HepG2 (cell line): ENCODE measurements around the gene THRA. TPM values are rescaled to one million over a fixed set of nuclear protein-coding genes. Genes with fewer than 3 reads are reported as not detected.

Experiments
- ARHGAP35 ChIP-seq: sonication (generic); formaldehyde crosslinking; IDR thresholded peaks from 2 replicates; pipeline ENCODE4 v1.9.0; 2022; ENCODE audit warnings: mild to moderate bottlenecking, inconsistent platforms, moderate library complexity, missing genetic modification reagents, borderline replicate concordance
- CREM ChIP-seq, 2 experiments: sonication (generic) in 1 of 2; formaldehyde crosslinking in 1 of 2; IDR thresholded peaks; 2 replicates each; pipeline versions ENCODE4 v1.4.0 to v1.6.1; 2016 to 2020; ENCODE audit warnings: antibody characterized with exemption in 1 of 2, mild to moderate bottlenecking in 1 of 2, missing genetic modification reagents in 1 of 2
- EP300 ChIP-seq, 3 experiments: sonication (generic) in 1 of 3; formaldehyde crosslinking in 1 of 3; IDR thresholded peaks; 2 replicates each; pipeline versions ENCODE4 v1.5.1 to v1.6.1; 2011 to 2020; ENCODE audit warnings: low read depth in 2 of 3, low read length in 2 of 3, borderline replicate concordance in 1 of 3, improper control_type of control experiment in 1 of 3, mild to moderate bottlenecking in 1 of 3, missing genetic modification reagents in 1 of 3, moderate library complexity in 1 of 3
- FIP1L1 ChIP-seq: fragments of 200-400 bp; formaldehyde crosslinking; IDR thresholded peaks from 2 replicates; pipeline ENCODE4 v1.6.1; 2018; ENCODE audit warnings: low read depth, mild to moderate bottlenecking, low read length, moderate library complexity, borderline replicate concordance; ENCODE audit not compliant: insufficient read depth
- GATAD1 ChIP-seq: IDR thresholded peaks from 2 replicates; pipeline ENCODE4 v1.6.1; 2016; ENCODE audit warnings: missing genetic modification reagents, missing compliant biosample characterization
- HMG20A ChIP-seq: IDR thresholded peaks from 2 replicates; pipeline ENCODE4 v1.6.1; 2016; ENCODE audit warnings: borderline replicate concordance
- KDM6A ChIP-seq: IDR thresholded peaks from 2 replicates; pipeline ENCODE4 v1.6.1; 2016; ENCODE audit warnings: low read depth
- NCOA2 ChIP-seq: sonication (generic); formaldehyde crosslinking; IDR thresholded peaks from 2 replicates; pipeline ENCODE4 v1.8.0; 2022; ENCODE audit warnings: inconsistent platforms
- NFIC ChIP-seq: IDR thresholded peaks from 2 replicates; pipeline ENCODE4 v1.6.1; 2012; ENCODE audit warnings: mild to moderate bottlenecking, low read length, inconsistent platforms
- REXO4 ChIP-seq: sonication (generic); formaldehyde crosslinking; IDR thresholded peaks from 2 replicates; pipeline ENCODE4 v1.8.0; 2022; ENCODE audit warnings: missing genetic modification reagents, mild to moderate bottlenecking, borderline replicate concordance
- RNF2 ChIP-seq: fragments of 450-650 bp; conservative IDR thresholded peaks from 2 replicates; pipeline ENCODE4 v1.6.1; 2016; ENCODE audit warnings: low read depth
- SNAPC2 ChIP-seq: sonication (generic); formaldehyde crosslinking; IDR thresholded peaks from 2 replicates; pipeline ENCODE4 v1.8.1; 2022; ENCODE audit warnings: mild to moderate bottlenecking, missing genetic modification reagents
- SOX6 ChIP-seq, 2 experiments: fragments of 450-650 bp in 1 of 2; sonication (generic) in 1 of 2; formaldehyde crosslinking in 1 of 2; IDR thresholded peaks; 2 replicates each; pipeline versions ENCODE4 v1.4.0 to v1.6.1; 2017 to 2020; ENCODE audit warnings: antibody characterized with exemption in 1 of 2, mild to moderate bottlenecking in 1 of 2, missing genetic modification reagents in 1 of 2
- TARDBP ChIP-seq: sonication (generic); formaldehyde crosslinking; IDR thresholded peaks from 2 replicates; pipeline ENCODE4 v1.8.0; 2022; ENCODE audit warnings: mild to moderate bottlenecking, missing genetic modification reagents
- TBL1XR1 ChIP-seq: fragments of 150-350 bp; IDR thresholded peaks from 2 replicates; pipeline ENCODE4 v1.6.1; 2014; ENCODE audit warnings: borderline replicate concordance, low read length; ENCODE audit not compliant: partially characterized antibody
- TEAD2 ChIP-seq: sonication (generic); formaldehyde crosslinking; IDR thresholded peaks from 2 replicates; pipeline ENCODE4 v1.9.0; 2021; ENCODE audit warnings: missing genetic modification reagents
- ZBTB20 ChIP-seq: sonication (generic); formaldehyde crosslinking; IDR thresholded peaks from 2 replicates; pipeline ENCODE4 v1.8.1; 2023; ENCODE audit warnings: missing genetic modification reagents, low read depth, mild to moderate bottlenecking, borderline replicate concordance
- ZNF331 ChIP-seq: sonication (generic); formaldehyde crosslinking; IDR thresholded peaks from 2 replicates; pipeline ENCODE4 v1.4.0; 2020; ENCODE audit warnings: missing genetic modification reagents
- ZNF44 ChIP-seq: sonication (generic); formaldehyde crosslinking; IDR thresholded peaks from 2 replicates; pipeline ENCODE4 v1.5.1; 2020; ENCODE audit warnings: mild to moderate bottlenecking, missing genetic modification reagents
- polyA plus RNA-seq, 8 experiments: library from polyadenylated mRNA; depleted of rRNA in 3 of 8; stranded (reverse) in 7 of 8; unstranded in 1 of 8; fragments of >200 nt; fragmentation: Illumina TruSeq in 4 of 8; extraction: Trizol in 4 of 8; gene quantifications; 2 replicates each; pipeline versions ENCODE4 v1.2.1 to v1.2.3, GENCODE V29; 2011 to 2016; ENCODE audit warnings: low read depth in 4 of 8, missing spikeins in 1 of 8, mixed read lengths in 1 of 8; ENCODE audit not compliant: insufficient read depth in 1 of 8
- total RNA-seq, 5 experiments: library from RNA; depleted of rRNA; stranded (reverse); fragments of >200 nt; fragmentation: Illumina TruSeq; extraction: Trizol; gene quantifications; 2 replicates each; pipeline ENCODE4 v1.2.3, GENCODE V29; 2016; ENCODE audit warnings: low read depth in 1 of 5
- TF ChIP-seq, protein P1 (sequence below): sonication (generic); formaldehyde crosslinking; IDR thresholded peaks from 2 replicates; pipeline ENCODE4 v1.5.1; 2020; ENCODE audit warnings: mild to moderate bottlenecking, missing genetic modification reagents, moderate library complexity
- TF ChIP-seq, protein P2 (sequence below): sonication (generic); formaldehyde crosslinking; IDR thresholded peaks from 2 replicates; pipeline ENCODE4 v1.5.0; 2020; ENCODE audit warnings: missing genetic modification reagents
- TF ChIP-seq, protein P3 (sequence below): sonication (generic); formaldehyde crosslinking; IDR thresholded peaks from 2 replicates; pipeline ENCODE4 v1.4.0; 2020; ENCODE audit warnings: missing genetic modification reagents
- TF ChIP-seq, protein P4 (sequence below): sonication (generic); formaldehyde crosslinking; IDR thresholded peaks from 2 replicates; pipeline ENCODE4 v1.5.1; 2020; ENCODE audit warnings: mild to moderate bottlenecking, moderate library complexity, missing genetic modification reagents

THRA gene
- total and polyA plus RNA-seq, 2 of the 13 experiments (the other 11 are each of a cell fraction or from before 2014, with no cell fraction given), result 8.0 to 9.9 TPM

DNA sequence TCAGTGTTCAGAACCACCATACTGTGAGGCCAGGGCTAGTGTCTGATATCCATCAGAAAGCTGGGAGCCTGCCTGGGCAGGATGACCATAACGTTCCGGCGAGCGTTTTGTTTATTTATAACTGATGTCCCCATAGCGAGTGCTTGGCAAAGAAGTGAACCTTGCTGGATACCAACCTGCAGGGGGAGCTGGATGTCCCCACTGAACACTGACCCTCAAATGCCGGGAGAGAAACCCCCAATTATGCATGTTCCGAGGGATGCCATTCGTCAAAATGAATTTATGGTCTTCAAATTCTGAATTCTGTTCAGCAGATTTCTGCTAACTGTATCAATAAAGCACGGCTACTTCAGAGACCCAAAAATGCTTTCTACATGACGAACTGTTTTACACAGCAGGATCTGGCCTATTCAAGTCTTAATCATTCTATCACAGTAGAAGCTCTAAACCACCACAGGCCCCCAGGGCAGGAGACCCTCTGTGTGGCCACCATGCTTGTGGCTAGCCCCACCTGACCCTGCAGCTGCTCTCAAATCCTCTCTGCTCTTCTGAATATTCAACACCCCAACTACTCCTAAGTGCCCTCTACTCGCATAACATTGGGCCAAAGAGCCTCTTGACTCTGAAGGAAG is 23.8 kb upstream of the THRA start (continued):
- TF ChIP-seq, protein P1, sequence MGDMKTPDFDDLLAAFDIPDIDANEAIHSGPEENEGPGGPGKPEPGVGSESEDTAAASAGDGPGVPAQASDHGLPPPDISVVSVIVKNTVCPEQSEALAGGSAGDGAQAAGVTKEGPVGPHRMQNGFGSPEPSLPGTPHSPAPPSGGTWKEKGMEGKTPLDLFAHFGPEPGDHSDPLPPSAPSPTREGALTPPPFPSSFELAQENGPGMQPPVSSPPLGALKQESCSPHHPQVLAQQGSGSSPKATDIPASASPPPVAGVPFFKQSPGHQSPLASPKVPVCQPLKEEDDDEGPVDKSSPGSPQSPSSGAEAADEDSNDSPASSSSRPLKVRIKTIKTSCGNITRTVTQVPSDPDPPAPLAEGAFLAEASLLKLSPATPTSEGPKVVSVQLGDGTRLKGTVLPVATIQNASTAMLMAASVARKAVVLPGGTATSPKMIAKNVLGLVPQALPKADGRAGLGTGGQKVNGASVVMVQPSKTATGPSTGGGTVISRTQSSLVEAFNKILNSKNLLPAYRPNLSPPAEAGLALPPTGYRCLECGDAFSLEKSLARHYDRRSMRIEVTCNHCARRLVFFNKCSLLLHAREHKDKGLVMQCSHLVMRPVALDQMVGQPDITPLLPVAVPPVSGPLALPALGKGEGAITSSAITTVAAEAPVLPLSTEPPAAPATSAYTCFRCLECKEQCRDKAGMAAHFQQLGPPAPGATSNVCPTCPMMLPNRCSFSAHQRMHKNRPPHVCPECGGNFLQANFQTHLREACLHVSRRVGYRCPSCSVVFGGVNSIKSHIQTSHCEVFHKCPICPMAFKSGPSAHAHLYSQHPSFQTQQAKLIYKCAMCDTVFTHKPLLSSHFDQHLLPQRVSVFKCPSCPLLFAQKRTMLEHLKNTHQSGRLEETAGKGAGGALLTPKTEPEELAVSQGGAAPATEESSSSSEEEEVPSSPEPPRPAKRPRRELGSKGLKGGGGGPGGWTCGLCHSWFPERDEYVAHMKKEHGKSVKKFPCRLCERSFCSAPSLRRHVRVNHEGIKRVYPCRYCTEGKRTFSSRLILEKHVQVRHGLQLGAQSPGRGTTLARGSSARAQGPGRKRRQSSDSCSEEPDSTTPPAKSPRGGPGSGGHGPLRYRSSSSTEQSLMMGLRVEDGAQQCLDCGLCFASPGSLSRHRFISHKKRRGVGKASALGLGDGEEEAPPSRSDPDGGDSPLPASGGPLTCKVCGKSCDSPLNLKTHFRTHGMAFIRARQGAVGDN (CRISPR knock-in tag), result no peak
- TF ChIP-seq CREM (IDR thresholded peaks at IDR 0.05) (no peak), CREM (CRISPR knock-in tag; IDR thresholded peaks at IDR 0.05) (no peak), TARDBP (no peak), ARHGAP35 (CRISPR knock-in tag) (peak; percentile 28; the same call in 1 of the 2 replicates), GATAD1 (no peak), NFIC (no peak), HMG20A (CRISPR knock-in tag) (no peak), KDM6A (CRISPR knock-in tag) (no peak), TEAD2 (CRISPR knock-in tag) (no peak), ZNF331 (CRISPR knock-in tag) (peak; percentile 61; the same call in 1 of the 2 replicates), SNAPC2 (CRISPR knock-in tag) (no peak), NCOA2 (no peak; the same call in none of the 2 replicates), ZNF44 (no peak), SOX6 (IDR thresholded peaks at IDR 0.05) (no peak), SOX6 (CRISPR knock-in tag; IDR thresholded peaks at IDR 0.05) (0 out of 2 replicates have a peak, but pooled peaks have one; percentile 20), EP300 (IDR thresholded peaks at IDR 0.05; ENCODE audit: low read depth in 2 of 2, low read length in 2 of 2) (no peak), EP300 (CRISPR knock-in tag; IDR thresholded peaks at IDR 0.05; ENCODE audit: borderline replicate concordance) (no peak), RNF2 (no peak), FIP1L1 (no peak), REXO4 (CRISPR knock-in tag) (no peak), TBL1XR1 (no peak), ZBTB20 (CRISPR knock-in tag) (no peak)
- TF ChIP-seq, protein P2, sequence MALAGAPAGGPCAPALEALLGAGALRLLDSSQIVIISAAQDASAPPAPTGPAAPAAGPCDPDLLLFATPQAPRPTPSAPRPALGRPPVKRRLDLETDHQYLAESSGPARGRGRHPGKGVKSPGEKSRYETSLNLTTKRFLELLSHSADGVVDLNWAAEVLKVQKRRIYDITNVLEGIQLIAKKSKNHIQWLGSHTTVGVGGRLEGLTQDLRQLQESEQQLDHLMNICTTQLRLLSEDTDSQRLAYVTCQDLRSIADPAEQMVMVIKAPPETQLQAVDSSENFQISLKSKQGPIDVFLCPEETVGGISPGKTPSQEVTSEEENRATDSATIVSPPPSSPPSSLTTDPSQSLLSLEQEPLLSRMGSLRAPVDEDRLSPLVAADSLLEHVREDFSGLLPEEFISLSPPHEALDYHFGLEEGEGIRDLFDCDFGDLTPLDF (CRISPR knock-in tag), result no peak
- TF ChIP-seq, protein P3, sequence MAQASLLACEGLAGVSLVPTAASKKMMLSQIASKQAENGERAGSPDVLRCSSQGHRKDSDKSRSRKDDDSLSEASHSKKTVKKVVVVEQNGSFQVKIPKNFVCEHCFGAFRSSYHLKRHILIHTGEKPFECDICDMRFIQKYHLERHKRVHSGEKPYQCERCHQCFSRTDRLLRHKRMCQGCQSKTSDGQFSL (CRISPR knock-in tag), result no peak
- TF ChIP-seq, protein P4, sequence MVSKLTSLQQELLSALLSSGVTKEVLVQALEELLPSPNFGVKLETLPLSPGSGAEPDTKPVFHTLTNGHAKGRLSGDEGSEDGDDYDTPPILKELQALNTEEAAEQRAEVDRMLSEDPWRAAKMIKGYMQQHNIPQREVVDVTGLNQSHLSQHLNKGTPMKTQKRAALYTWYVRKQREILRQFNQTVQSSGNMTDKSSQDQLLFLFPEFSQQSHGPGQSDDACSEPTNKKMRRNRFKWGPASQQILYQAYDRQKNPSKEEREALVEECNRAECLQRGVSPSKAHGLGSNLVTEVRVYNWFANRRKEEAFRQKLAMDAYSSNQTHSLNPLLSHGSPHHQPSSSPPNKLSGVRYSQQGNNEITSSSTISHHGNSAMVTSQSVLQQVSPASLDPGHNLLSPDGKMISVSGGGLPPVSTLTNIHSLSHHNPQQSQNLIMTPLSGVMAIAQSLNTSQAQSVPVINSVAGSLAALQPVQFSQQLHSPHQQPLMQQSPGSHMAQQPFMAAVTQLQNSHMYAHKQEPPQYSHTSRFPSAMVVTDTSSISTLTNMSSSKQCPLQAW (CRISPR knock-in tag), result no peak
